Dendritic cell treated with granulocyte-macrophage colony-stimulating factor and Interleukin-4, amounts not matched to agents 40 ng/mL and 50 ng/mL, for 4 days (primary cell): Measurements from ENCODE around the gene SUCLG2.

Experiments used
- H3K27ac Mint-ChIP-seq: one replicate; pipeline ENCODE4 v1.8.0; 2022; ENCODE audit warnings: mild to moderate bottlenecking, mixed read lengths
- H3K27me3 Mint-ChIP-seq: one replicate; pipeline ENCODE4 v1.8.0; 2022; ENCODE audit warnings: mild to moderate bottlenecking, mixed read lengths
- H3K36me3 Mint-ChIP-seq: one replicate; pipeline ENCODE4 v1.8.0; 2022; ENCODE audit warnings: low read depth, mixed read lengths
- H3K4me1 Mint-ChIP-seq: one replicate; pipeline ENCODE4 v1.8.0; 2022; ENCODE audit warnings: low read depth, mixed read lengths
- H3K4me3 Mint-ChIP-seq: one replicate; pipeline ENCODE4 v1.8.0; 2022; ENCODE audit warnings: mild to moderate bottlenecking, moderate library complexity, mixed read lengths
- H3K9me3 Mint-ChIP-seq: one replicate; pipeline ENCODE4 v1.8.0; 2022; ENCODE audit warnings: mixed read lengths
- intact Hi-C: fragments of 100-400 bp; cut with micrococcal nuclease; formaldehyde crosslinking; loops from one replicate; pipeline ENCODE4 v1.15.0; 2022

The SUCLG2 gene

GRCh38 chr3:67458896-67459530 lies 195.4 kb downstream of the SUCLG2 start:
- no peaks in the 10 kb centered on the region for H3K27me3 Mint-ChIP-seq
- no peak overlapping the region for H3K4me3 Mint-ChIP-seq
- H3K36me3 Mint-ChIP-seq = peaks cover 5% of the 10 kb centered on the region
- no peak overlapping the region for H3K27ac Mint-ChIP-seq
- no peaks in the 10 kb centered on the region for H3K9me3 Mint-ChIP-seq
- intact Hi-C loops = no loop called here
- no peaks in the 10 kb centered on the region for H3K4me1 Mint-ChIP-seq

GRCh38 chr3:67458408-67458807 lies 196.0 kb downstream of the SUCLG2 start:
- peaks cover 5% of the 10 kb centered on the region for H3K36me3 Mint-ChIP-seq
- intact Hi-C loops = no loop called here

GRCh38 chr3:67453628-67454027 lies 200.8 kb downstream of the SUCLG2 start:
- no peak overlapping the region for H3K4me3 Mint-ChIP-seq
- no peaks in the 10 kb centered on the region for H3K9me3 Mint-ChIP-seq
- intact Hi-C loops = no loop called here
- H3K36me3 Mint-ChIP-seq = no peaks in the 10 kb centered on the region
- no peaks in the 10 kb centered on the region for H3K27me3 Mint-ChIP-seq
- H3K4me1 Mint-ChIP-seq = no peaks in the 10 kb centered on the region
- no peak overlapping the region for H3K27ac Mint-ChIP-seq

More at GRCh38 chr3:67458408-67458807, 196.0 kb downstream of the SUCLG2 start:
- Mint-ChIP-seq H3K4me1 (no peaks in the 10 kb centered on the region), H3K9me3 (no peaks in the 10 kb centered on the region), H3K27ac (no peak overlapping the region), H3K4me3 (no peak overlapping the region), H3K27me3 (no peaks in the 10 kb centered on the region)

GRCh38 chr3:67450153-67450552 lies 204.3 kb downstream of the SUCLG2 start:
- peaks cover 5% of the 10 kb centered on the region for H3K4me1 Mint-ChIP-seq
- intact Hi-C loops = no loop called here
- H3K4me3 Mint-ChIP-seq = no peak overlapping the region
- no peaks in the 10 kb centered on the region for H3K9me3 Mint-ChIP-seq
- H3K27me3 Mint-ChIP-seq = no peaks in the 10 kb centered on the region
- no peak overlapping the region for H3K27ac Mint-ChIP-seq
- no peaks in the 10 kb centered on the region for H3K36me3 Mint-ChIP-seq

- no peaks in the 10 kb centered on the region for H3K36me3 Mint-ChIP-seq
- peaks cover 5% of the 10 kb centered on the region for H3K4me1 Mint-ChIP-seq
- intact Hi-C loops = no loop called here
- no peak overlapping the region for H3K4me3 Mint-ChIP-seq
- no peak overlapping the region for H3K27ac Mint-ChIP-seq
- no peaks in the 10 kb centered on the region for H3K9me3 Mint-ChIP-seq
- no peaks in the 10 kb centered on the region for H3K27me3 Mint-ChIP-seq
Measured at GRCh38 chr3:67447393-67447792, 207.0 kb downstream of the SUCLG2 start.

- no peaks in the 10 kb centered on the region for H3K27me3 Mint-ChIP-seq
- intact Hi-C loops = no loop called here
- H3K4me3 Mint-ChIP-seq = no peak overlapping the region
- no peaks in the 10 kb centered on the region for H3K4me1 Mint-ChIP-seq
- H3K9me3 Mint-ChIP-seq = no peaks in the 10 kb centered on the region
- H3K27ac Mint-ChIP-seq = no peak overlapping the region
- peaks cover 7% of the 10 kb centered on the region for H3K36me3 Mint-ChIP-seq
Measured at GRCh38 chr3:67437789-67438188, 216.6 kb downstream of the SUCLG2 start.

GRCh38 chr3:67437090-67437489 lies 217.3 kb downstream of the SUCLG2 start:
- no peaks in the 10 kb centered on the region for H3K27me3 Mint-ChIP-seq
- intact Hi-C loops = no loop called here
- no peaks in the 10 kb centered on the region for H3K4me1 Mint-ChIP-seq
- H3K9me3 Mint-ChIP-seq = no peaks in the 10 kb centered on the region
- peaks cover 7% of the 10 kb centered on the region for H3K36me3 Mint-ChIP-seq
- H3K27ac Mint-ChIP-seq = no peak overlapping the region
- no peak overlapping the region for H3K4me3 Mint-ChIP-seq

GRCh38 chr3:67433109-67433508 lies 221.3 kb downstream of the SUCLG2 start:
- Mint-ChIP-seq H3K27ac (no peak overlapping the region), H3K4me1 (no peaks in the 10 kb centered on the region), H3K9me3 (peaks cover 26% of the 10 kb centered on the region), H3K27me3 (no peaks in the 10 kb centered on the region), H3K4me3 (no peak overlapping the region), H3K36me3 (peaks cover 7% of the 10 kb centered on the region)
- intact Hi-C loops = no loop called here

- intact Hi-C loops = no loop called here
- peaks cover 26% of the 10 kb centered on the region for H3K9me3 Mint-ChIP-seq
- H3K4me1 Mint-ChIP-seq = no peaks in the 10 kb centered on the region
- H3K36me3 Mint-ChIP-seq = peaks cover 7% of the 10 kb centered on the region
- no peaks in the 10 kb centered on the region for H3K27me3 Mint-ChIP-seq
- H3K27ac Mint-ChIP-seq = no peak overlapping the region
- H3K4me3 Mint-ChIP-seq = no peak overlapping the region
Measured at GRCh38 chr3:67431887-67432286, 222.5 kb downstream of the SUCLG2 start.

GRCh38 chr3:67423722-67424121 lies 230.7 kb downstream of the SUCLG2 start:
- intact Hi-C loops = no loop called here
- H3K27ac Mint-ChIP-seq = no peak overlapping the region
- H3K9me3 Mint-ChIP-seq = peaks cover 28% of the 10 kb centered on the region
- no peak overlapping the region for H3K4me3 Mint-ChIP-seq
- peaks cover 11% of the 10 kb centered on the region for H3K36me3 Mint-ChIP-seq
- no peaks in the 10 kb centered on the region for H3K27me3 Mint-ChIP-seq
- H3K4me1 Mint-ChIP-seq = no peaks in the 10 kb centered on the region

- peaks cover 16% of the 10 kb centered on the region for H3K36me3 Mint-ChIP-seq
- H3K9me3 Mint-ChIP-seq = peaks cover 22% of the 10 kb centered on the region
- H3K27ac Mint-ChIP-seq = no peak overlapping the region
Measured at GRCh38 chr3:67421912-67422311, 232.5 kb downstream of the SUCLG2 start.

GRCh38 chr3:67419779-67420178 lies 234.6 kb downstream of the SUCLG2 start:
- no peaks in the 10 kb centered on the region for H3K4me1 Mint-ChIP-seq
- no peak overlapping the region for H3K27ac Mint-ChIP-seq
- H3K27me3 Mint-ChIP-seq = no peaks in the 10 kb centered on the region
- peaks cover 16% of the 10 kb centered on the region for H3K36me3 Mint-ChIP-seq
- intact Hi-C loops = no loop called here
- no peak overlapping the region for H3K4me3 Mint-ChIP-seq
- peaks cover 22% of the 10 kb centered on the region for H3K9me3 Mint-ChIP-seq

More at GRCh38 chr3:67421912-67422311, 232.5 kb downstream of the SUCLG2 start:
- H3K4me1 Mint-ChIP-seq = no peaks in the 10 kb centered on the region
- intact Hi-C loops = no loop called here
- H3K4me3 Mint-ChIP-seq = no peak overlapping the region
- no peaks in the 10 kb centered on the region for H3K27me3 Mint-ChIP-seq

- Mint-ChIP-seq H3K36me3 (peaks cover 16% of the 10 kb centered on the region), H3K4me1 (no peaks in the 10 kb centered on the region), H3K27ac (no peak overlapping the region), H3K4me3 (no peak overlapping the region), H3K27me3 (no peaks in the 10 kb centered on the region), H3K9me3 (peaks cover 22% of the 10 kb centered on the region)
- intact Hi-C loops = no loop called here
Measured at GRCh38 chr3:67419218-67419529, 235.2 kb downstream of the SUCLG2 start.

GRCh38 chr3:67418426-67419217 lies 235.8 kb downstream of the SUCLG2 start:
- intact Hi-C loops = no loop called here

GRCh38 chr3:67416703-67417102 lies 237.7 kb downstream of the SUCLG2 start:
- H3K9me3 Mint-ChIP-seq = peaks cover 22% of the 10 kb centered on the region
- H3K27me3 Mint-ChIP-seq = no peaks in the 10 kb centered on the region
- H3K4me1 Mint-ChIP-seq = no peaks in the 10 kb centered on the region
- intact Hi-C loops = no loop called here
- peaks cover 16% of the 10 kb centered on the region for H3K36me3 Mint-ChIP-seq
- H3K4me3 Mint-ChIP-seq = no peak overlapping the region
- H3K27ac Mint-ChIP-seq = no peak overlapping the region

More at GRCh38 chr3:67418426-67419217, 235.8 kb downstream of the SUCLG2 start:
- Mint-ChIP-seq H3K36me3 (peaks cover 16% of the 10 kb centered on the region), H3K27me3 (no peaks in the 10 kb centered on the region), H3K4me1 (no peaks in the 10 kb centered on the region), H3K4me3 (no peak overlapping the region), H3K27ac (no peak overlapping the region), H3K9me3 (peaks cover 22% of the 10 kb centered on the region)
